Stimulated activated CD4-positive, alpha-beta T cell treated with anti-CD3 and anti-CD28 coated beads, Interleukin-4, amount 100 ng/mL, for 1 hour (primary cell): ENCODE measurements around the gene LRRC8E.

Experiments used
- DNase-seq: peaks from one replicate; pipeline ENCODE4 v3.0.0-alpha.2; 2020

The LRRC8E gene

GRCh38 chr19:7868671-7869452 is 19.4 kb upstream of the LRRC8E start:
- peak; percentile 86 for DNase-seq

- DNase-seq = peak; percentile 81
Measured at GRCh38 chr19:7869453-7869909, 18.8 kb upstream of the LRRC8E start.

GRCh38 chr19:7869910-7870511 is 18.3 kb upstream of the LRRC8E start:
- peak; percentile 59 for DNase-seq

GRCh38 chr19:7870571-7871436 is 17.5 kb upstream of the LRRC8E start:
- peak; percentile 37 for DNase-seq

- peak; percentile 81 for DNase-seq
Measured at GRCh38 chr19:7871437-7872305, 16.6 kb upstream of the LRRC8E start.

- DNase-seq = no peak
Measured at GRCh38 chr19:7872306-7873204, 15.8 kb upstream of the LRRC8E start.

- DNase-seq = no peak
Measured at GRCh38 chr19:7873304-7874075, 14.8 kb upstream of the LRRC8E start.

- DNase-seq = no peak
Measured at GRCh38 chr19:7874076-7874896, 14.0 kb upstream of the LRRC8E start, which contains the start of gene PRR36. PRR36 (minus strand) TSS chr19:7874390; CDS start chr19:7873689, 701 bp downstream.

GRCh38 chr19:7874897-7875273 is 13.4 kb upstream of the LRRC8E start:
- no peak for DNase-seq

- no peak for DNase-seq
Measured at GRCh38 chr19:7877249-7877836, 11.0 kb upstream of the LRRC8E start.

- no peak for DNase-seq
Measured at GRCh38 chr19:7879111-7879807, 9.1 kb upstream of the LRRC8E start.

GRCh38 chr19:7879836-7880235 is 8.5 kb upstream of the LRRC8E start:
- no peak for DNase-seq

GRCh38 chr19:7881910-7882309 is 6.4 kb upstream of the LRRC8E start:
- DNase-seq = no peak

- no peak for DNase-seq
Measured at GRCh38 chr19:7883105-7883504, 5.2 kb upstream of the LRRC8E start.

GRCh38 chr19:7883796-7884570 is 4.3 kb upstream of the LRRC8E start:
- DNase-seq = no peak

- DNase-seq = no peak
Measured at GRCh38 chr19:7885818-7886217, 2.5 kb upstream of the LRRC8E start.

GRCh38 chr19:7887408-7888144 is 734 bp upstream of the LRRC8E start:
- DNase-seq = no peak
